Endodermal cell (in vitro differentiated cells): Measurements from ENCODE around the gene RASAL1. TPM values are rescaled to one million over a fixed set of nuclear protein-coding genes. Genes with fewer than 3 reads are reported as not detected.

Experiments
- DNase-seq: peaks from one replicate; pipeline ENCODE4 v3.0.0-alpha.2; 2017
- H3K27ac ChIP-seq: 2 replicates; pipeline ENCODE4 v1.5.1; 2013; ENCODE audit warnings: mild to moderate bottlenecking, low read depth, low read length, moderate library complexity
- H3K27me3 ChIP-seq: 2 replicates; pipeline ENCODE4 v1.6.1; 2013; ENCODE audit warnings: mild to moderate bottlenecking, low read length, moderate library complexity; ENCODE audit not compliant: insufficient read depth, control insufficient read depth, poor library complexity, severe bottlenecking
- H3K36me3 ChIP-seq: 2 replicates; pipeline ENCODE4 v1.7.0; 2013; ENCODE audit warnings: mild to moderate bottlenecking, low read length, moderate library complexity; ENCODE audit not compliant: control insufficient read depth, insufficient read depth
- H3K4me1 ChIP-seq: one replicate; pipeline ENCODE4 v1.7.0; 2013; ENCODE audit warnings: low read length; ENCODE audit not compliant: control insufficient read depth, insufficient read depth
- H3K4me3 ChIP-seq: 2 replicates; pipeline ENCODE4 v1.5.1; 2013; ENCODE audit warnings: mild to moderate bottlenecking, low read length, moderate library complexity
- H3K9ac ChIP-seq: 2 replicates; pipeline ENCODE4 v1.6.1; 2013; ENCODE audit warnings: mild to moderate bottlenecking, low read length, moderate library complexity; ENCODE audit not compliant: poor library complexity, severe bottlenecking; ENCODE audit errors: extremely low read depth
- H3K9me3 ChIP-seq: 2 replicates; pipeline ENCODE4 v1.6.1; 2013; ENCODE audit warnings: mild to moderate bottlenecking, low read length, moderate library complexity; ENCODE audit not compliant: control insufficient read depth
- H3K27ac Mint-ChIP-seq: 2 replicates; pipeline ENCODE4 v1.8.0; 2020; ENCODE audit warnings: mixed read lengths
- H3K27me3 Mint-ChIP-seq: 2 replicates; pipeline ENCODE4 v1.8.0; 2021; ENCODE audit warnings: mild to moderate bottlenecking, mixed read lengths; ENCODE audit not compliant: insufficient read depth
- H3K36me3 Mint-ChIP-seq: 2 replicates; pipeline ENCODE4 v1.8.0; 2020; ENCODE audit warnings: low read depth, mixed read lengths
- H3K4me1 Mint-ChIP-seq: 2 replicates; pipeline ENCODE4 v1.8.0; 2020; ENCODE audit warnings: mixed read lengths
- H3K4me3 Mint-ChIP-seq: 2 replicates; pipeline ENCODE4 v1.8.0; 2020; ENCODE audit warnings: mild to moderate bottlenecking, moderate library complexity, mixed read lengths
- H3K9me3 Mint-ChIP-seq: 2 replicates; pipeline ENCODE4 v1.8.0; 2020; ENCODE audit warnings: mild to moderate bottlenecking, mixed read lengths
- WGBS, 2 experiments: methylation state at CpG; one replicate each; pipeline versions ENCODE4 v1.1.5 to v1.1.7; 2013; ENCODE audit warnings: missing lambda C conversion rate in 2 of 2, mixed read lengths in 1 of 2; ENCODE audit not compliant: insufficient coverage in 1 of 2, insufficient read length in 1 of 2; 5-methylcytosine and 5-hydroxymethylcytosine counted together
- total RNA-seq, 2 donors: library from RNA; stranded (reverse); fragmentation: NEBNext Ultra II Directional in 1 of 2; extraction: Animal tissue kit (Norgen Biotek cat#: 25700) in 1 of 2; gene quantifications; 2 replicates in 1 of 2; 3 replicates in 1 of 2; pipeline ENCODE4 v1.2.1, GENCODE V29; 2021
- TF ChIP-seq, protein P1 (sequence below): fragments of 200-600 bp; sonication (generic); conservative IDR thresholded peaks from 2 replicates; pipeline ENCODE4 v1.5.0; 2021; ENCODE audit warnings: antibody characterized with exemption, mild to moderate bottlenecking

RASAL1 gene
- total RNA-seq, 2 donors from 2014 or later, result 0.77 to 1.4 TPM

DNA sequence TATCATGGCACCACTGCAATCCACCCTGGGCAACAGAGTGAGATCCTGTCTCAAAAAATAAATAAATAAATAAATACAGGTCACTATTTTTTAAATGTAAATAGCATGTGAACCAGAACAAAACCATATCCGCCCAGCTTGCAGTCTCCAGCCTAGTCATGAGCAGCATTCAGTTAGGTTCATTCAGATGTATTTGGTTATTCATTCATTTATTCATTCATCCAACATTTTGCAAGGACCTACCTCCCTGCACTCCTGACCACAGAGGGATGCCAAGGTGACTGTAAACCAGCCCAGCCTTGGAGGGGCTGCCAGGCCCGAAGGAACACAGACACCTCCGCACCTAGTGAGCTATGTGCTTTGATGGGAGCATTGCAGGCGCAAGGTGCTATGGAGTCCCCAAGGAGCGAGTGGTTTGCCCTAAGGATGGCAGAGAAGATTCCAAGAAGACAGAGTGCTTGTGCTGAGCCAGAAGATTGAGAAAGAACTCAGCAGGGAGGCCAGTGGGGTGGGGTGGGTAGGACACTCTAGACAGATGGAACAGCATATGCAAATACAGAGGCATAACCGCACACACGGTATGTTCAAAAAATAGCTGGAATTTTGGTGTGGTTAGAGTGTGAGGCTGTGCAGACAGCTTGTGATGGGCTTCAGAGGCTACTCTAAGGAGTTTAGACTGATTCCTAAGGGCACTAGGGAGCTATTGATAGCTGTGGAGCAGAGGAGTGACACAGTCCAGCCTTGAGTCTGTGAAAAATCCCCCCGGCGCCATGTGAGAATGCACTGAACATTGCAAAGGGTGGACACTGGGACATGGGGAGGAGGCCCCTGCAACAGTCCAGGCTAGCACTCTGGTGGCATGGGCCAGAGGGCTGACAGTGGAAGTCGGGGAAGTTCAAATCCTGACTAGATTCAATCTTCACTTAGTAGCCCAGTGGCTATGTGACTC lies 67.3 kb downstream of the RASAL1 start:
- DNase-seq, result no peak
- Histone ChIP-seq H3K36me3 (no peaks in the 10 kb centered on the region), H3K27ac (no peak overlapping the region), H3K9ac (no peak overlapping the region), H3K4me3 (no peak overlapping the region), H3K9me3 (no peaks in the 10 kb centered on the region), H3K27me3 (peaks cover 7% of the 10 kb centered on the region), H3K4me1 (no peaks in the 10 kb centered on the region)
- Mint-ChIP-seq H3K36me3 (no peaks in the 10 kb centered on the region), H3K27ac (no peak overlapping the region), H3K9me3 (no peaks in the 10 kb centered on the region), H3K4me3 (no peak overlapping the region), H3K4me1 (peaks cover 4% of the 10 kb centered on the region), H3K27me3 (peaks cover 9% of the 10 kb centered on the region)
- TF ChIP-seq, protein P1, sequence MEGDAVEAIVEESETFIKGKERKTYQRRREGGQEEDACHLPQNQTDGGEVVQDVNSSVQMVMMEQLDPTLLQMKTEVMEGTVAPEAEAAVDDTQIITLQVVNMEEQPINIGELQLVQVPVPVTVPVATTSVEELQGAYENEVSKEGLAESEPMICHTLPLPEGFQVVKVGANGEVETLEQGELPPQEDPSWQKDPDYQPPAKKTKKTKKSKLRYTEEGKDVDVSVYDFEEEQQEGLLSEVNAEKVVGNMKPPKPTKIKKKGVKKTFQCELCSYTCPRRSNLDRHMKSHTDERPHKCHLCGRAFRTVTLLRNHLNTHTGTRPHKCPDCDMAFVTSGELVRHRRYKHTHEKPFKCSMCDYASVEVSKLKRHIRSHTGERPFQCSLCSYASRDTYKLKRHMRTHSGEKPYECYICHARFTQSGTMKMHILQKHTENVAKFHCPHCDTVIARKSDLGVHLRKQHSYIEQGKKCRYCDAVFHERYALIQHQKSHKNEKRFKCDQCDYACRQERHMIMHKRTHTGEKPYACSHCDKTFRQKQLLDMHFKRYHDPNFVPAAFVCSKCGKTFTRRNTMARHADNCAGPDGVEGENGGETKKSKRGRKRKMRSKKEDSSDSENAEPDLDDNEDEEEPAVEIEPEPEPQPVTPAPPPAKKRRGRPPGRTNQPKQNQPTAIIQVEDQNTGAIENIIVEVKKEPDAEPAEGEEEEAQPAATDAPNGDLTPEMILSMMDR, result no peak
- 90 to 92% methylated on average over 10 of the region's 10 CpGs for WGBS, 2 experiments

DNA sequence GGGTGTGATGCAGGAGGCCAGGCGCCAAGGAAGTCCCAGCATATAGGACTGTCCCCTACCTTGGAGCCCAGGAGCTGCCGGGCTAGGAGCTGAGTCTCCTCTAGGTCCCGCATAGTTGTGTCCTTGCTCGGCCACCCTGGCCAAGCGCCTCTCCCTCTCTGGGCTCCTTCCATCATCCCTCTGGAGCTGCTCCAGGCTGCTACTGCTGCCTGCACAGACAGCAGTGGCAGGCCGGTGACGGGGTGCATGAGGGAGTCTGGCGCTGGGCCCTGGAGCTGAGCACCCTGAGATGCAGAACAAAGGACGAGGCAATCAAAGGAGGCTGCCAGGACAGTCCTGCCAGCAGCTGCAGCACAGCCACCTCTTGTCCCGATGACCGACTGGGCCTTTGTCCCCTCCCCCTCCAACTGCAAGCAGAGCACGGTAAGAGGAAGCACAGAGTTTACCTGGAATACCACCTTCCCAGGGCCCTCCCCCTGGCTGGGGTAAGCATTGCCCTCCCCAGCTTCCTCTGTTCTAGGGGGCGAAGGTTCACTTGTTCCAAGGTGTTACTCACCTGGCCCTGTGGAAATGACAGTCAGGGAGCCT lies 68.7 kb downstream of the RASAL1 start:
- Histone ChIP-seq H3K36me3 (no peaks in the 10 kb centered on the region), H3K4me1 (no peaks in the 10 kb centered on the region), H3K4me3 (no peak overlapping the region), H3K27me3 (peaks cover 7% of the 10 kb centered on the region), H3K9me3 (no peaks in the 10 kb centered on the region), H3K9ac (no peak overlapping the region), H3K27ac (no peak overlapping the region)
- peak; percentile 68 for DNase-seq
- H3K4me1 Mint-ChIP-seq, result peaks cover 6% of the 10 kb centered on the region
- TF ChIP-seq, protein P1, result no peak
- 75 to 81% methylated on average over 6 to 13 of the region's 13 CpGs for WGBS, 2 experiments
- H3K9me3 Mint-ChIP-seq, result no peaks in the 10 kb centered on the region
- H3K36me3 Mint-ChIP-seq, result no peaks in the 10 kb centered on the region
- H3K27ac Mint-ChIP-seq, result no peak overlapping the region
- H3K27me3 Mint-ChIP-seq, result peaks cover 9% of the 10 kb centered on the region
- no peak overlapping the region for H3K4me3 Mint-ChIP-seq

DNA sequence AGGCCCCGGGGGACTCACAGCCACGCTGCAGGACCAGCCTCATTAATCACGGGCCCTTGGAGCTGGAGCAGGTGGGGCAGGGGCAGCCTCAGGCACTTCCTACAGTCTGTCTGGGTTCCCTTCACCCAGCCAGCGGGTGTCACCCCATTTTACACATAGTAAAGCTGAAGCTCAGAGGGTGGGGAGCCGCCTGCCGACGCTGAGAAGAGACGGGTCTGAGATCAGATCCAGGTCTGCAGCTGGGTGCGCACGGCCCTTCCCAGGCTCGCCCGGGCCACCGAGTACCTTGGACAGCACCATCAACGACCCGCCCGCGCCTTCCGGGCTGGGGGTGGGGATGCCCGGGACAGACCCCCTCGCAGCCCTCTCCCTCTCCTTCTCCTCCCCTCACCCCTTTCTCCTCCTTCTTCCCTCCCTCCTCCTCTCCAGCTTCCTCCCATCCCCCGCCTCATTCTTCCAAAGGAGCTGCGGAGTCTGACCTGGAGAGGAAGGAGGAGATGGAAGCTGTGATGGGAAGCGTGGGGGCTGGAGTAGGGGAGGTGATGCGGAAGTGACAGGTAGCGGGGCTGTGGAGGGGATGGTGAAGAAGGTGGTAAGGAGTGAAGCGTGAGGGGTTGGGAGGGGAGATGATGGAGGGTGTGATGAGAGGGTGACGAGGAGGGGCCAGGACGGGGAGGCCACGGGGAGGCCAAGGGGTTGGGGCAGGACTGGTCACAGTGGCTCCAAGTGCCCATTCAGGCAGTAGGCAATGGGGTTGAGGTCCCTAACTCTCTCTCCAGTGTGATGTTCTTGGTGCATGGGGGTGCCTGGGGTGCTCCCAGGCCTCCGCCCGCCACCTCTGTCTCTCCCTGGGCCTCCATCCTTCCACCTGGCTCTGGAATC lies 70.2 kb downstream of the RASAL1 start:
- no peak overlapping the region for H3K27ac ChIP-seq
- H3K9me3 Mint-ChIP-seq, result no peaks in the 10 kb centered on the region
- H3K9ac ChIP-seq, result no peak overlapping the region
- peak; percentile 96 for DNase-seq
- no peak overlapping the region for H3K27ac Mint-ChIP-seq
- H3K9me3 ChIP-seq, result no peaks in the 10 kb centered on the region
- peaks cover 5% of the 10 kb centered on the region for H3K4me1 Mint-ChIP-seq
- TF ChIP-seq, protein P1, result no peak
- H3K27me3 ChIP-seq, result peaks cover 12% of the 10 kb centered on the region
- H3K36me3 ChIP-seq, result no peaks in the 10 kb centered on the region
- H3K4me3 ChIP-seq, result no peak overlapping the region
- no peaks in the 10 kb centered on the region for H3K36me3 Mint-ChIP-seq
- no peak overlapping the region for H3K4me3 Mint-ChIP-seq
- peaks cover 9% of the 10 kb centered on the region for H3K27me3 Mint-ChIP-seq
- WGBS, 2 experiments, result 10 to 31% methylated on average over 13 to 31 of the region's 31 CpGs
- H3K4me1 ChIP-seq, result no peaks in the 10 kb centered on the region
